K562 (cell line): Measurements from ENCODE around the gene TXNRD2. TPM values are rescaled to one million over a fixed set of nuclear protein-coding genes. Genes with fewer than 3 reads are reported as not detected.

ENCODE experiments used
- BACH1 ChIP-seq: fragments of 200-800 bp; sonication (Bioruptor generic); IDR thresholded peaks from 2 replicates; pipeline ENCODE4 v1.6.1; 2016; ENCODE audit warnings: missing genetic modification characterization, missing compliant biosample characterization
- ELF1 ChIP-seq: fragments of 200-800 bp; sonication (Bioruptor generic); IDR thresholded peaks from 2 replicates; pipeline ENCODE4 v1.6.1; 2016; ENCODE audit warnings: missing genetic modification characterization, missing compliant biosample characterization
- HNRNPH1 ChIP-seq: fragments of 200-400 bp; formaldehyde crosslinking; optimal IDR thresholded peaks from 2 replicates; pipeline ENCODE3; 2017; ENCODE audit warnings: low read depth, mild to moderate bottlenecking, low read length, moderate library complexity
- KDM2B ChIP-seq: fragments of 250-450 bp; sonication (Bioruptor Pico); IDR thresholded peaks from 2 replicates; pipeline ENCODE4 v1.8.0; 2021; ENCODE audit warnings: mild to moderate bottlenecking, moderate library complexity
- KDM5B ChIP-seq: fragments of 200-600 bp; sonication (generic); IDR thresholded peaks from 2 replicates; pipeline ENCODE4 v1.6.1; 2012; ENCODE audit warnings: low read depth, mild to moderate bottlenecking, moderate library complexity, low read length, control low read depth, inconsistent platforms; ENCODE audit not compliant: insufficient replicate concordance
- MYC ChIP-seq, 2 experiments: fragments of 250-450 bp in 1 of 2; sonication (Bioruptor Pico) in 1 of 2; IDR thresholded peaks; 2 replicates each; pipeline versions ENCODE4 v1.5.1 to v1.6.1; 2012 to 2021; ENCODE audit warnings: low read depth in 2 of 2, borderline replicate concordance in 1 of 2, improper control_type of control experiment in 1 of 2, low read length in 1 of 2, mild to moderate bottlenecking in 1 of 2, moderate library complexity in 1 of 2
- SMC3 ChIP-seq: conservative IDR thresholded peaks from 2 replicates; pipeline ENCODE4 v1.6.1; 2011; ENCODE audit warnings: low read depth, low read length, improper control_type of control experiment; ENCODE audit not compliant: insufficient read depth
- THRB ChIP-seq: fragments of 450-650 bp; formaldehyde crosslinking; conservative IDR thresholded peaks from 2 replicates; pipeline ENCODE4 v1.4.0; 2022; ENCODE audit warnings: mild to moderate bottlenecking, missing genetic modification characterization
- ZNF263 ChIP-seq: sonication (generic); formaldehyde crosslinking; IDR thresholded peaks from 2 replicates; pipeline ENCODE4 v1.8.0; 2022; ENCODE audit warnings: mild to moderate bottlenecking, missing genetic modification reagents, borderline replicate concordance
- ZNF41 ChIP-seq: fragments of 250-450 bp; sonication (Bioruptor Pico); conservative IDR thresholded peaks from 2 replicates; pipeline ENCODE4 v1.4.0; 2020; ENCODE audit warnings: mild to moderate bottlenecking
- ZNF707 ChIP-seq: fragments of 250-450 bp; sonication (Bioruptor Pico); conservative IDR thresholded peaks from 2 replicates; pipeline ENCODE4 v1.8.0; 2022; ENCODE audit warnings: inconsistent platforms, mild to moderate bottlenecking, moderate library complexity
- polyA plus RNA-seq, 8 experiments: library from polyadenylated mRNA; depleted of rRNA in 4 of 8; stranded (reverse) in 5 of 8; unstranded in 3 of 8; fragments of >200 nt; fragmentation: Nextera tagmentation in 2 of 8; fragmentation: Illumina TruSeq in 1 of 8; extraction: Ambion mirVana in 2 of 8; extraction: Trizol in 1 of 8; gene quantifications; 2 replicates each; pipeline versions ENCODE4 v1.2.1 to v1.2.3, GENCODE V29; 2011 to 2014; ENCODE audit warnings: inconsistent platforms in 1 of 8, missing spikeins in 1 of 8
- total RNA-seq, 7 experiments: library from RNA; depleted of rRNA in 6 of 7; stranded (reverse); fragments of >200 nt in 6 of 7; fragmentation: Illumina TruSeq in 2 of 7; extraction: Trizol in 2 of 7; gene quantifications; 2 replicates each; pipeline versions ENCODE4 v1.2.1 to v1.2.3, GENCODE V29; 2011 to 2021; ENCODE audit warnings: low replicate concordance in 1 of 7
- TF ChIP-seq, protein P1 (sequence below): fragments of 450-650 bp; IDR thresholded peaks from 2 replicates; pipeline ENCODE4 v1.6.1; 2014; ENCODE audit warnings: low read depth, mild to moderate bottlenecking, moderate library complexity, borderline replicate concordance
- TF ChIP-seq, protein P2 (sequence below): fragments of 450-650 bp; IDR thresholded peaks from 2 replicates; pipeline ENCODE4 v1.6.1; 2016; ENCODE audit warnings: mild to moderate bottlenecking
- TF ChIP-seq, protein P3 (sequence below): fragments of 450-650 bp; IDR thresholded peaks from 2 replicates; pipeline ENCODE4 v1.6.1; 2017; ENCODE audit warnings: mild to moderate bottlenecking, moderate library complexity
- TF ChIP-seq, protein P4 (sequence below), 2 experiments: fragments of 450-650 bp in 1 of 2; IDR thresholded peaks; 2 replicates each; pipeline ENCODE4 v1.6.1; 2011 to 2017; ENCODE audit warnings: low read depth in 2 of 2, antibody characterized with exemption in 1 of 2, borderline replicate concordance in 1 of 2, low read length in 1 of 2, mild to moderate bottlenecking in 1 of 2, mixed read lengths in 1 of 2; ENCODE audit not compliant: control insufficient read depth in 1 of 2

TXNRD2 gene
- total and polyA plus RNA-seq, 9 of the 15 experiments (the other 6 are each of a cell fraction or from before 2014, with no cell fraction given): 3.3 to 80.2 (median 49.4) TPM

- TF ChIP-seq, protein P1, sequence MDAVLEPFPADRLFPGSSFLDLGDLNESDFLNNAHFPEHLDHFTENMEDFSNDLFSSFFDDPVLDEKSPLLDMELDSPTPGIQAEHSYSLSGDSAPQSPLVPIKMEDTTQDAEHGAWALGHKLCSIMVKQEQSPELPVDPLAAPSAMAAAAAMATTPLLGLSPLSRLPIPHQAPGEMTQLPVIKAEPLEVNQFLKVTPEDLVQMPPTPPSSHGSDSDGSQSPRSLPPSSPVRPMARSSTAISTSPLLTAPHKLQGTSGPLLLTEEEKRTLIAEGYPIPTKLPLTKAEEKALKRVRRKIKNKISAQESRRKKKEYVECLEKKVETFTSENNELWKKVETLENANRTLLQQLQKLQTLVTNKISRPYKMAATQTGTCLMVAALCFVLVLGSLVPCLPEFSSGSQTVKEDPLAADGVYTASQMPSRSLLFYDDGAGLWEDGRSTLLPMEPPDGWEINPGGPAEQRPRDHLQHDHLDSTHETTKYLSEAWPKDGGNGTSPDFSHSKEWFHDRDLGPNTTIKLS: no peak
- TF ChIP-seq KDM2B (CRISPR knock-in tag) (no peak), HNRNPH1 (no peak), KDM5B (peak; percentile 65), ZNF41 (0 out of 2 replicates have a peak, but pooled peaks have one; percentile 14), ZNF707 (CRISPR knock-in tag) (no peak), THRB (CRISPR knock-in tag) (0 out of 2 replicates have a peak, but pooled peaks have one; percentile 37), ELF1 (no peak), MYC (IDR thresholded peaks at IDR 0.05; ENCODE audit: low read depth, low read length) (no peak), MYC (CRISPR knock-in tag; IDR thresholded peaks at IDR 0.05; ENCODE audit: borderline replicate concordance, low read depth) (no peak), SMC3 (no peak), ZNF263 (no peak), BACH1 (tag) (no peak)
- TF ChIP-seq, protein P2, sequence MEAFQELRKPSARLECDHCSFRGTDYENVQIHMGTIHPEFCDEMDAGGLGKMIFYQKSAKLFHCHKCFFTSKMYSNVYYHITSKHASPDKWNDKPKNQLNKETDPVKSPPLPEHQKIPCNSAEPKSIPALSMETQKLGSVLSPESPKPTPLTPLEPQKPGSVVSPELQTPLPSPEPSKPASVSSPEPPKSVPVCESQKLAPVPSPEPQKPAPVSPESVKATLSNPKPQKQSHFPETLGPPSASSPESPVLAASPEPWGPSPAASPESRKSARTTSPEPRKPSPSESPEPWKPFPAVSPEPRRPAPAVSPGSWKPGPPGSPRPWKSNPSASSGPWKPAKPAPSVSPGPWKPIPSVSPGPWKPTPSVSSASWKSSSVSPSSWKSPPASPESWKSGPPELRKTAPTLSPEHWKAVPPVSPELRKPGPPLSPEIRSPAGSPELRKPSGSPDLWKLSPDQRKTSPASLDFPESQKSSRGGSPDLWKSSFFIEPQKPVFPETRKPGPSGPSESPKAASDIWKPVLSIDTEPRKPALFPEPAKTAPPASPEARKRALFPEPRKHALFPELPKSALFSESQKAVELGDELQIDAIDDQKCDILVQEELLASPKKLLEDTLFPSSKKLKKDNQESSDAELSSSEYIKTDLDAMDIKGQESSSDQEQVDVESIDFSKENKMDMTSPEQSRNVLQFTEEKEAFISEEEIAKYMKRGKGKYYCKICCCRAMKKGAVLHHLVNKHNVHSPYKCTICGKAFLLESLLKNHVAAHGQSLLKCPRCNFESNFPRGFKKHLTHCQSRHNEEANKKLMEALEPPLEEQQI: no peak
- TF ChIP-seq, protein P3, sequence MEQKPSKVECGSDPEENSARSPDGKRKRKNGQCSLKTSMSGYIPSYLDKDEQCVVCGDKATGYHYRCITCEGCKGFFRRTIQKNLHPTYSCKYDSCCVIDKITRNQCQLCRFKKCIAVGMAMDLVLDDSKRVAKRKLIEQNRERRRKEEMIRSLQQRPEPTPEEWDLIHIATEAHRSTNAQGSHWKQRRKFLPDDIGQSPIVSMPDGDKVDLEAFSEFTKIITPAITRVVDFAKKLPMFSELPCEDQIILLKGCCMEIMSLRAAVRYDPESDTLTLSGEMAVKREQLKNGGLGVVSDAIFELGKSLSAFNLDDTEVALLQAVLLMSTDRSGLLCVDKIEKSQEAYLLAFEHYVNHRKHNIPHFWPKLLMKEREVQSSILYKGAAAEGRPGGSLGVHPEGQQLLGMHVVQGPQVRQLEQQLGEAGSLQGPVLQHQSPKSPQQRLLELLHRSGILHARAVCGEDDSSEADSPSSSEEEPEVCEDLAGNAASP: no peak
- TF ChIP-seq, protein P4, sequence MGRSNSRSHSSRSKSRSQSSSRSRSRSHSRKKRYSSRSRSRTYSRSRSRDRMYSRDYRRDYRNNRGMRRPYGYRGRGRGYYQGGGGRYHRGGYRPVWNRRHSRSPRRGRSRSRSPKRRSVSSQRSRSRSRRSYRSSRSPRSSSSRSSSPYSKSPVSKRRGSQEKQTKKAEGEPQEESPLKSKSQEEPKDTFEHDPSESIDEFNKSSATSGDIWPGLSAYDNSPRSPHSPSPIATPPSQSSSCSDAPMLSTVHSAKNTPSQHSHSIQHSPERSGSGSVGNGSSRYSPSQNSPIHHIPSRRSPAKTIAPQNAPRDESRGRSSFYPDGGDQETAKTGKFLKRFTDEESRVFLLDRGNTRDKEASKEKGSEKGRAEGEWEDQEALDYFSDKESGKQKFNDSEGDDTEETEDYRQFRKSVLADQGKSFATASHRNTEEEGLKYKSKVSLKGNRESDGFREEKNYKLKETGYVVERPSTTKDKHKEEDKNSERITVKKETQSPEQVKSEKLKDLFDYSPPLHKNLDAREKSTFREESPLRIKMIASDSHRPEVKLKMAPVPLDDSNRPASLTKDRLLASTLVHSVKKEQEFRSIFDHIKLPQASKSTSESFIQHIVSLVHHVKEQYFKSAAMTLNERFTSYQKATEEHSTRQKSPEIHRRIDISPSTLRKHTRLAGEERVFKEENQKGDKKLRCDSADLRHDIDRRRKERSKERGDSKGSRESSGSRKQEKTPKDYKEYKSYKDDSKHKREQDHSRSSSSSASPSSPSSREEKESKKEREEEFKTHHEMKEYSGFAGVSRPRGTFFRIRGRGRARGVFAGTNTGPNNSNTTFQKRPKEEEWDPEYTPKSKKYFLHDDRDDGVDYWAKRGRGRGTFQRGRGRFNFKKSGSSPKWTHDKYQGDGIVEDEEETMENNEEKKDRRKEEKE (IDR thresholded peaks at IDR 0.05; ENCODE audit: borderline replicate concordance in 1 of 2, control insufficient read depth in 1 of 2, low read depth in 2 of 2, low read length in 1 of 2): no peak
These were observed 94.3 kb downstream of the TXNRD2 start (continued) for GRCh38 chr22:19847345-19847632.
